Mesenchymal stem cell (in vitro differentiated cells and primary cell): ENCODE measurements around the gene ZNF624.
"Not testable (repeated sequence)": the region's sequence is repeated elsewhere in the genome, so short reads cannot be mapped to it uniquely, and the experiment has no call there.

ENCODE experiments used
- DNase-seq: peaks from one replicate; pipeline ENCODE4 v3.0.0-alpha.2; 2013
- H2AFZ ChIP-seq: one replicate; pipeline ENCODE4 v1.6.1; 2013; ENCODE audit warnings: low read depth, mild to moderate bottlenecking, control low read depth, inconsistent platforms, low read length, moderate library complexity
- H2AK5ac ChIP-seq: 2 replicates; pipeline ENCODE4 v1.6.1; 2013; ENCODE audit warnings: low read length, moderate library complexity, mild to moderate bottlenecking, inconsistent platforms; ENCODE audit not compliant: severe bottlenecking
- H2BK120ac ChIP-seq: one replicate; pipeline ENCODE4 v1.6.1; 2013; ENCODE audit warnings: low read depth, mild to moderate bottlenecking, inconsistent platforms, low read length, moderate library complexity
- H2BK12ac ChIP-seq, 2 experiments: one replicate each; pipeline ENCODE4 v1.6.1; 2013; ENCODE audit warnings: inconsistent platforms in 2 of 2, low read length in 2 of 2, mild to moderate bottlenecking in 2 of 2, moderate library complexity in 2 of 2, control low read depth in 1 of 2
- H2BK15ac ChIP-seq: one replicate; pipeline ENCODE4 v1.6.1; 2013; ENCODE audit warnings: mild to moderate bottlenecking, low read depth, inconsistent platforms; ENCODE audit not compliant: poor library complexity, severe bottlenecking
- H2BK5ac ChIP-seq: 2 replicates; pipeline ENCODE4 v1.6.1; 2013; ENCODE audit warnings: low read depth, mild to moderate bottlenecking, low read length, control low read depth, inconsistent platforms; ENCODE audit not compliant: poor library complexity, severe bottlenecking
- H3K14ac ChIP-seq, 2 experiments: one replicate each; pipeline ENCODE4 v1.6.1; 2013; ENCODE audit warnings: inconsistent platforms in 2 of 2, low read length in 2 of 2, control low read depth in 1 of 2, mild to moderate bottlenecking in 1 of 2, moderate library complexity in 1 of 2
- H3K18ac ChIP-seq, 2 experiments: one replicate each; pipeline ENCODE4 v1.6.1; 2013; ENCODE audit warnings: inconsistent platforms in 2 of 2, low read length in 2 of 2, control low read depth in 1 of 2, low read depth in 1 of 2, mild to moderate bottlenecking in 1 of 2
- H3K23ac ChIP-seq, 2 experiments: one replicate each; pipeline ENCODE4 v1.6.1; 2013; ENCODE audit warnings: inconsistent platforms in 2 of 2, low read length in 2 of 2, mild to moderate bottlenecking in 2 of 2, moderate library complexity in 2 of 2, control low read depth in 1 of 2
- H3K27ac ChIP-seq: 2 replicates; pipeline ENCODE4 v1.5.1; 2013; ENCODE audit warnings: mild to moderate bottlenecking, moderate library complexity, low read length, control low read depth, inconsistent platforms; ENCODE audit not compliant: poor library complexity, severe bottlenecking
- H3K27me3 ChIP-seq, 2 experiments: 2 replicates each; pipeline versions ENCODE4 v1.6.1 to v1.7.0; 2013; ENCODE audit warnings: low read length in 2 of 2, mild to moderate bottlenecking in 2 of 2, moderate library complexity in 2 of 2, control low read depth in 1 of 2, inconsistent platforms in 1 of 2; ENCODE audit not compliant: control insufficient read depth in 1 of 2, insufficient read depth in 1 of 2
- H3K36me3 ChIP-seq, 2 experiments: 2 replicates each; pipeline versions ENCODE4 v1.6.1 to v1.7.0; 2013; ENCODE audit warnings: low read length in 2 of 2, control low read depth in 1 of 2, inconsistent platforms in 1 of 2, low read depth in 1 of 2, mild to moderate bottlenecking in 1 of 2; ENCODE audit not compliant: insufficient read depth in 2 of 2, control insufficient read depth in 1 of 2
- H3K4ac ChIP-seq, 2 experiments: one replicate each; pipeline ENCODE4 v1.6.1; 2013; ENCODE audit warnings: inconsistent platforms in 2 of 2, low read length in 2 of 2, mild to moderate bottlenecking in 2 of 2, moderate library complexity in 2 of 2, control low read depth in 1 of 2, low read depth in 1 of 2
- H3K4me1 ChIP-seq: 2 replicates; pipeline ENCODE4 v1.6.1; 2013; ENCODE audit warnings: low read depth, low read length, control low read depth; ENCODE audit not compliant: control insufficient read depth, insufficient read depth
- H3K4me2 ChIP-seq: 2 replicates; pipeline ENCODE4 v1.6.1; 2013; ENCODE audit warnings: low read length, mild to moderate bottlenecking, inconsistent platforms; ENCODE audit not compliant: poor library complexity, severe bottlenecking
- H3K4me3 ChIP-seq, 2 experiments: 2 replicates each; pipeline versions ENCODE4 v1.5.1 to v1.7.0; 2013; ENCODE audit warnings: low read length in 2 of 2, mild to moderate bottlenecking in 2 of 2, control low read depth in 1 of 2, low read depth in 1 of 2; ENCODE audit not compliant: insufficient read depth in 1 of 2
- H3K79me1 ChIP-seq: replicated peaks from 2 replicates; pipeline ENCODE4 v1.6.1; 2013; ENCODE audit warnings: mild to moderate bottlenecking, control low read depth, low read length, inconsistent platforms; ENCODE audit not compliant: poor library complexity, severe bottlenecking
- H3K9ac ChIP-seq: 2 replicates; pipeline ENCODE4 v1.7.0; 2013; ENCODE audit warnings: mild to moderate bottlenecking, low read length, moderate library complexity
- H3K9me3 ChIP-seq: 2 replicates; pipeline ENCODE4 v1.7.0; 2013; ENCODE audit warnings: mild to moderate bottlenecking, low read length; ENCODE audit not compliant: control insufficient read depth
- H4K8ac ChIP-seq: one replicate; pipeline ENCODE4 v1.6.1; 2013; ENCODE audit warnings: inconsistent platforms, mild to moderate bottlenecking, low read length, moderate library complexity
- H4K91ac ChIP-seq: one replicate; pipeline ENCODE4 v1.6.1; 2013; ENCODE audit warnings: mild to moderate bottlenecking, low read length, inconsistent platforms
- WGBS: methylation state at CpG from one replicate; pipeline ENCODE4 v1.1.7; 2013; ENCODE audit warnings: mixed read lengths; 5-methylcytosine and 5-hydroxymethylcytosine counted together

The ZNF624 gene

DNA sequence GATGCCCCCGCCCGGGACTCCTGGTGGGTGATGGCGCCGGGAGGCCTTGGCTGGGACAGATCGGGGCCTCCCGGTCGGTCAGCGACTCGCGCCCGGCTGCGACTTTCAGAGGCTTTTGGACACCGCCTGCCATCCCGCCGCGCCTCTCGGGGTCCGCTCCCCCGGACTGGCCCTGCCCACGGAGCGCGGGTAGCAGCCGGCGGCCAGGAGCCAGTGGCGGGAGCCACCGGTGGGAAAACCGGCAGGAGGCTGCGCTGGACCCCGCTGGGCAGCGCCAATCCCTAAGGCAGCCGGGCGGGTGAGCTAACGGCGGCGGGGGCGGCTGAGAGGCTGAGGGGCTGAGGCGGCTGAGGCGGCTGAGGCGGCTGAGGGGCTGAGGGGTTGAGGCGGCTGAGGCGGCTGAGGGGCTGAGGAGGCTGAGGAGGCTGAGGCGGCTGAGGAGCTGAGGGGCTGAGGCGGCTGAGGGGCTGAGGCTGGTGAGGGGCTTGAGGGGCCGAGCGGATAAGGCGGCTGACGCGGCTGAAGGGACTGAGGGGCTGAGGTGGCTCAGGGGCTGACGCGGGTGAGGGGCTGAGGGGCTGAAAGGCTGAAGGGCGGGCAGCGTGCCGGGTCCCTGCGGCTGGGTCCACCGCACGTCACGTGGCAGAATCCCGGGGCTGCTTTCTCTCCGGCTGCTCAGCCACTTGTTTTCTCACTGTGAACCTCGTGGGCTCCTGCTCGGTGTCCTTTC lies 13.4 kb upstream of the ZNF624 start:
- not testable (repeated sequence) for H3K4me1 ChIP-seq, H3K79me1 ChIP-seq, H3K36me3 ChIP-seq, H3K27me3 ChIP-seq, H3K9ac ChIP-seq, H2BK120ac ChIP-seq, H2BK5ac ChIP-seq, H3K18ac ChIP-seq, H4K8ac ChIP-seq, H2BK15ac ChIP-seq, H4K91ac ChIP-seq, H2AFZ ChIP-seq, H2AK5ac ChIP-seq, H3K9me3 ChIP-seq, H3K27ac ChIP-seq, H3K14ac ChIP-seq, DNase-seq, H3K4ac ChIP-seq, H3K23ac ChIP-seq, H2BK12ac ChIP-seq
- WGBS = 41% methylated on average over 33 of the region's 61 CpGs
- Histone ChIP-seq H3K4me2 (peak overlapping the region; percentile 14), H3K4me3 (peak overlapping the region in 1 of 2 experiments; percentile 69)

DNA sequence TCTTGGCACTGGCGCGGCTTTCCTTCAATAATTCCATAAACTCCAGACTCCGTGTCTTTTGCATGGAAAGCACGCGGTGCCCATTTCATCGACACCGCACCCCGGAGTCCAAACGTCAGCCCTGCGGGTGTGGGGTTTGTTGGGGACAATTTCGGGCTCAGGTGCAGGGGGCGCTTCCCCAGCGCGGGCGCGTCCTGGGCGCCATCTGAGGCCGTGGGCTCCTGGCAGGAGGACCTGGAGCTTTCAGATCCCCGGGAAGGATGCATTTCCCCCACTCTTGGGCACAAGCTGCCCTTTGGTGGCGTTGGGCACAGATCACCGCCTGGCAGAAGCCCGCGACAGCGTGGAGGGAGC lies 12.9 kb upstream of the ZNF624 start:
- H3K4me2 ChIP-seq, H4K8ac ChIP-seq, H3K27me3 ChIP-seq, H2BK15ac ChIP-seq, H2BK12ac ChIP-seq, DNase-seq, H3K14ac ChIP-seq, H3K27ac ChIP-seq, H2AFZ ChIP-seq, H2BK5ac ChIP-seq, H3K9ac ChIP-seq, H2BK120ac ChIP-seq, H3K4me1 ChIP-seq, H4K91ac ChIP-seq, H3K36me3 ChIP-seq, H3K9me3 ChIP-seq, H2AK5ac ChIP-seq, H3K18ac ChIP-seq, H3K79me1 ChIP-seq, H3K4ac ChIP-seq, H3K23ac ChIP-seq: not testable (repeated sequence)
- 70% methylated on average over 24 of the region's 24 CpGs for WGBS
- peak overlapping the region in 1 of 2 experiments; percentile 69 for H3K4me3 ChIP-seq

DNA sequence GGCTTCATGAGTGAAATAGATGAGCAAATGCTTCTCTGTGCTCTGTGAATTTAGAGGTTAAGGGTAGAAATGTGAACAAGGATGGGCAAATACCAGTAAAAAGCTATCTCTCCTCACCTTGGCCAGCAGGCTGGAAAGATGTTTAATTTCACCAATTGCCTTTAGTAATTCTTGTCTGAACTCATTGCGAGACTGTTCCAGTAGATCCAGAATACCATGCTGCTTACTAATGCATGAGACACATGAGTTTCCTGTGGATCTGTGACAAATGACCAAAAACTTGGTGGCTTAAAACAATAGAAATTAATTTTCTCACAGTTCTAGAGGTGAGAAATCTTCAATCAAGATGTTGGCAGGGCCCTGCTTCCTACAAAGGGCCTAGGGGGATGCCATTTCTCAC lies 9.3 kb upstream of the ZNF624 start:
- Histone ChIP-seq H3K9ac (no peak overlapping the region), H3K4me2 (no peak overlapping the region), H2BK12ac (no peak overlapping the region), H3K4me1 (peaks cover 4% of the 10 kb centered on the region), H2AFZ (no peak overlapping the region), H4K91ac (no peak overlapping the region), H2BK15ac (no peak overlapping the region), H3K79me1 (no peaks in the 10 kb centered on the region), H3K36me3 (no peaks in the 10 kb centered on the region), H3K18ac (no peak overlapping the region), H3K14ac (no peak overlapping the region), H2BK120ac (no peak overlapping the region), H2BK5ac (no peak overlapping the region), H3K9me3 (no peaks in the 10 kb centered on the region), H2AK5ac (no peak overlapping the region), H3K4ac (no peak overlapping the region), H3K4me3 (no peak overlapping the region), H3K27ac (no peak overlapping the region), H3K27me3 (peaks cover 8 to 14% of the 10 kb centered on the region in 2 experiments), H4K8ac (no peak overlapping the region), H3K23ac (no peak overlapping the region)
- WGBS = 33% methylated on average over 1 of the region's 1 CpG
- DNase-seq = no peak

DNA sequence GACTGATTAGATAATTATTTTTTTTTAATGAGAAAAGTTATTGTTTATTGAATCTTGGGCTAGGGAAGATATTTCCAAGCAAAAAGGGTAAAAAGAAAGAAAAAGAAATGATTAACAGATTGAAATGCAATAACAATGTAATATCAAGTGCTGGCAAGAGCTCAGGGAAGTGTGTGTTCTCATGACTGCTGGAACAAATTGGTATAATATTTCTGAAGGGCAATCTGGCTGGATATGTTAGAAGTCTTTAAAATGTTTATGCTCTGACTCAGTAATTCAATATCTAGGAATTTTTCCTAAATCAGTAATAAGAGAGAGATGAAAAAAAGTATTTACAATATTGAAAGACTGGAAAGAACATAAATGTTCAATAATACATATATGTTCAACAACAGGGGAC lies 7.6 kb upstream of the ZNF624 start:
- no peak overlapping the region for H3K4me3 ChIP-seq
- H3K79me1 ChIP-seq = no peaks in the 10 kb centered on the region
- no peak overlapping the region for H3K23ac ChIP-seq
- no peak overlapping the region for H2BK12ac ChIP-seq
- H3K9me3 ChIP-seq = no peaks in the 10 kb centered on the region
- H2AK5ac ChIP-seq = no peak overlapping the region
- no peak overlapping the region for H2AFZ ChIP-seq
- H3K27ac ChIP-seq = no peak overlapping the region
- no peak overlapping the region for H4K8ac ChIP-seq
- H3K4me2 ChIP-seq = no peak overlapping the region
- no peak overlapping the region for H3K9ac ChIP-seq
- H2BK15ac ChIP-seq = no peak overlapping the region
- H4K91ac ChIP-seq = no peak overlapping the region
- no peak overlapping the region for H3K4ac ChIP-seq
- no peak overlapping the region for H2BK120ac ChIP-seq
- H3K18ac ChIP-seq = no peak overlapping the region
- H3K4me1 ChIP-seq = no peaks in the 10 kb centered on the region
- no peak overlapping the region for H2BK5ac ChIP-seq
- no peak for DNase-seq
- H3K14ac ChIP-seq = no peak overlapping the region
- peaks cover 4 to 14% of the 10 kb centered on the region in 2 experiments for H3K27me3 ChIP-seq
- no peaks in the 10 kb centered on the region for H3K36me3 ChIP-seq
